Lower leg skin (tissue), 4 donors: ENCODE results near the gene CTTN. TPM values are rescaled to one million over a fixed set of nuclear protein-coding genes. Genes with fewer than 3 reads are reported as not detected.

ENCODE experiments used
- DNase-seq, 2 donors: peaks; one replicate each; pipeline ENCODE4 v3.0.0-alpha.2; 2019; ENCODE audit warnings: low spot score in 2 of 2
- H3K4me3 ChIP-seq: fragments of 200-600 bp; sonication (generic); 2 replicates; pipeline ENCODE4 v1.5.1; 2017; ENCODE audit warnings: mild to moderate bottlenecking, low read depth; ENCODE audit not compliant: poor library complexity, severe bottlenecking
- CTCF ChIP-seq, 3 donors: fragments of 450-650 bp; IDR thresholded peaks; one replicate each; pipeline ENCODE4 v1.5.1; 2016; ENCODE audit warnings: antibody characterized with exemption in 3 of 3, mild to moderate bottlenecking in 3 of 3, moderate library complexity in 2 of 3
- POLR2A ChIP-seq, 2 donors: fragments of 450-650 bp; IDR thresholded peaks; one replicate each; pipeline ENCODE4 v1.6.1; 2016 to 2017; ENCODE audit warnings: antibody characterized with exemption in 2 of 2, mild to moderate bottlenecking in 1 of 2, moderate library complexity in 1 of 2
- WGBS, 2 donors: methylation state at CpG; one replicate each; pipeline ENCODE4 v1.1.5; 2018; 5-methylcytosine and 5-hydroxymethylcytosine counted together
- intact Hi-C: fragments of 100-400 bp; cut with DNase I; formaldehyde crosslinking; loops from one replicate; pipeline ENCODE4 v1.15.0; 2023; ENCODE audit warnings: low total_unique reads
- total RNA-seq, 4 donors: library from RNA; depleted of rRNA; stranded (reverse); fragments of >200 nt; gene quantifications; one replicate each; pipeline ENCODE4 v1.1.0, GENCODE V29; 2016

CTTN gene
- total RNA-seq, 4 donors from 2014 or later: 251 to 343 (median 288) TPM

GRCh38 chr11:70433038-70433437, 34.7 kb downstream of the CTTN start:
- WGBS, 2 donors: 91 to 93% methylated on average over 7 to 20 of the region's 20 CpGs
- no peak overlapping the region for H3K4me3 ChIP-seq
- TF ChIP-seq CTCF (IDR thresholded peaks at IDR 0.05): no peak
- TF ChIP-seq POLR2A (IDR thresholded peaks at IDR 0.05): no peak
- intact Hi-C loops: no loop called here
- no peak for DNase-seq

- WGBS, 2 donors: 89 to 96% methylated on average over 13 of the region's 13 CpGs
- H3K4me3 ChIP-seq: no peak overlapping the region
- DNase-seq: no peak
- intact Hi-C loops: no loop called here
- no peak for TF ChIP-seq CTCF (IDR thresholded peaks at IDR 0.05)
- TF ChIP-seq POLR2A (IDR thresholded peaks at IDR 0.05): no peak
Measured at GRCh38 chr11:70433526-70433925, 35.2 kb downstream of the CTTN start.

- no peak for DNase-seq
- intact Hi-C loops: no loop called here
- WGBS, 2 donors: 86 to 91% methylated on average over 36 of the region's 36 CpGs
- H3K4me3 ChIP-seq: no peak overlapping the region
- TF ChIP-seq POLR2A (IDR thresholded peaks at IDR 0.05) (no peak), CTCF (IDR thresholded peaks at IDR 0.05) (no peak)
Measured at GRCh38 chr11:70433966-70434812, 35.9 kb downstream of the CTTN start.

- H3K4me3 ChIP-seq: no peak overlapping the region
- intact Hi-C loops: no loop called here
- 86 to 90% methylated on average over 17 of the region's 17 CpGs for WGBS, 2 donors
- TF ChIP-seq CTCF (IDR thresholded peaks at IDR 0.05) (no peak), POLR2A (IDR thresholded peaks at IDR 0.05) (no peak)
- no peak for DNase-seq
Measured at GRCh38 chr11:70434813-70435278, 36.5 kb downstream of the CTTN start.

- intact Hi-C loops: no loop called here
- no peak overlapping the region for H3K4me3 ChIP-seq
- TF ChIP-seq CTCF (IDR thresholded peaks at IDR 0.05) (no peak), POLR2A (IDR thresholded peaks at IDR 0.05) (no peak)
- WGBS, 2 donors: 92 to 93% methylated on average over 13 of the region's 13 CpGs
- DNase-seq: no peak
Measured at GRCh38 chr11:70435361-70435760, 37.0 kb downstream of the CTTN start.
